ENCODE results near the gene ABCA3.

The ABCA3 gene

GRCh38 chr16:2236337-2237101 is 104.0 kb downstream of the ABCA3 start, which contains the start of gene DNASE1L2:
DNASE1L2 (plus strand) TSS chr16:2236444; CDS start chr16:2236817, 373 bp downstream.
- no peak for TF ChIP-seq TAF1 (IDR thresholded peaks at IDR 0.05; ENCODE audit: borderline replicate concordance, insufficient read depth, low read length)
- TF ChIP-seq SIN3A (IDR thresholded peaks at IDR 0.05; ENCODE audit: borderline replicate concordance, insufficient read depth, low read length): no peak
- no peak for TF ChIP-seq FOXP2 (optimal IDR thresholded peaks at IDR 0.05; ENCODE audit: borderline replicate concordance, extremely low read depth, extremely low read length, insufficient read depth)
- TF ChIP-seq, protein P1, sequence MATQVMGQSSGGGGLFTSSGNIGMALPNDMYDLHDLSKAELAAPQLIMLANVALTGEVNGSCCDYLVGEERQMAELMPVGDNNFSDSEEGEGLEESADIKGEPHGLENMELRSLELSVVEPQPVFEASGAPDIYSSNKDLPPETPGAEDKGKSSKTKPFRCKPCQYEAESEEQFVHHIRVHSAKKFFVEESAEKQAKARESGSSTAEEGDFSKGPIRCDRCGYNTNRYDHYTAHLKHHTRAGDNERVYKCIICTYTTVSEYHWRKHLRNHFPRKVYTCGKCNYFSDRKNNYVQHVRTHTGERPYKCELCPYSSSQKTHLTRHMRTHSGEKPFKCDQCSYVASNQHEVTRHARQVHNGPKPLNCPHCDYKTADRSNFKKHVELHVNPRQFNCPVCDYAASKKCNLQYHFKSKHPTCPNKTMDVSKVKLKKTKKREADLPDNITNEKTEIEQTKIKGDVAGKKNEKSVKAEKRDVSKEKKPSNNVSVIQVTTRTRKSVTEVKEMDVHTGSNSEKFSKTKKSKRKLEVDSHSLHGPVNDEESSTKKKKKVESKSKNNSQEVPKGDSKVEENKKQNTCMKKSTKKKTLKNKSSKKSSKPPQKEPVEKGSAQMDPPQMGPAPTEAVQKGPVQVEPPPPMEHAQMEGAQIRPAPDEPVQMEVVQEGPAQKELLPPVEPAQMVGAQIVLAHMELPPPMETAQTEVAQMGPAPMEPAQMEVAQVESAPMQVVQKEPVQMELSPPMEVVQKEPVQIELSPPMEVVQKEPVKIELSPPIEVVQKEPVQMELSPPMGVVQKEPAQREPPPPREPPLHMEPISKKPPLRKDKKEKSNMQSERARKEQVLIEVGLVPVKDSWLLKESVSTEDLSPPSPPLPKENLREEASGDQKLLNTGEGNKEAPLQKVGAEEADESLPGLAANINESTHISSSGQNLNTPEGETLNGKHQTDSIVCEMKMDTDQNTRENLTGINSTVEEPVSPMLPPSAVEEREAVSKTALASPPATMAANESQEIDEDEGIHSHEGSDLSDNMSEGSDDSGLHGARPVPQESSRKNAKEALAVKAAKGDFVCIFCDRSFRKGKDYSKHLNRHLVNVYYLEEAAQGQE (IDR thresholded peaks at IDR 0.05; ENCODE audit: insufficient read depth in 1 of 2, low read depth in 2 of 2, low read length in 2 of 2): no peak
- no peak for TF ChIP-seq POLR2AphosphoS5 (IDR thresholded peaks at IDR 0.05; ENCODE audit: low read depth, low read length)

DNA sequence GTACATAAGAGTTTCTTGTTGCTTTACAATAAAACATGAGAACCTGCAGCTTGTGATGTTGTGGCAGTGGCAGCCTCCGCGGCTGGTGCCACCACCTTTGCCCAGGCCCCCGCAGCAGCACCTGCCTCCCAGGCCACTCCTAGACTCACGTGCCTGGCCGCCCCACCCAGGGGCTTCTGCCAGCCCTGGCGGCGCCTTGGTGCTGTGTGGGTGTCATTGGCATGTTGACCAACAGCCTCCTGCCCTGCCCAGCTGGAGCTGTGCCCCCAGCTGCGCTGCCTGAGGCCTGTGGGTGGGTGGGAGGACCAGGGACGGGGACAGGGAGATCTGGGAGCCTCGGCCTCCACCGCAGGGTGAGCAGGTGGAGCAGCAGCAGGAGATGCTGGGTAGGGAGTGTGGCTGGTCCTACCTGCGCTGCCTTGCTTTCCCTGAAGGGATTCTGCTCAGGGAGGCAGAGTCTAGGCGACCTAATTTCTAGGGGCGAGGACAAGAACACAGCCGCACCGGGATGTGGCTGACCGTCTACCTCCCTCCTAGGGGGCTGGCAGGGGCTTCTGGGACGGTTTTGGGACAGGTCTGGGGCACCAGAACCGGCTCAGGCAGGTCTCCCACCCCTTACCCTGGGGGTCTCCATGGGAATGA is 104.7 kb downstream of the ABCA3 start:
- TF ChIP-seq POLR2AphosphoS5 (IDR thresholded peaks at IDR 0.05; ENCODE audit: low read depth, low read length): peak; percentile 55
- TF ChIP-seq TAF1 (IDR thresholded peaks at IDR 0.05; ENCODE audit: borderline replicate concordance, insufficient read depth, low read length): no peak

DNA sequence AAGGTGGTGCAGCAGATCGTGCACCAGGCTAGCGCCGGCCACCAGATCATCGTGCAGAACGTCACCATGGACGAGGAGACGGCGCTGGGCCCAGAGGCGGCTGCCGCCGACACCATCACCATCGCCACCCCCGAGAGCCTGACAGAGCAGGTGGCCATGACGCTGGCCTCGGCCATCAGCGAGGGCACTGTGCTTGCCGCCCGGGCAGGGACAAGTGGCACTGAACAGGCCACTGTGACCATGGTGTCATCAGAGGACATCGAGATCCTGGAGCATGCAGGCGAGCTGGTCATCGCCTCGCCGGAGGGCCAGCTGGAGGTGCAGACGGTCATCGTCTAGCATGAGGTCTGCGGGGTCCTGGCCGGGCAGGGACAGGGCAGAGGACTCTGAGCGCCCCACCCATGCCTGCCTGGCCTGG is 105.3 kb downstream of the ABCA3 start:
- TF ChIP-seq TAF1 (IDR thresholded peaks at IDR 0.05; ENCODE audit: borderline replicate concordance, insufficient read depth, low read length): no peak
- no peak for TF ChIP-seq POLR2AphosphoS5 (IDR thresholded peaks at IDR 0.05; ENCODE audit: low read depth, low read length)
- TF ChIP-seq FOXP2 (optimal IDR thresholded peaks at IDR 0.05; ENCODE audit: borderline replicate concordance, extremely low read depth, extremely low read length, insufficient read depth): no peak
- no peak for TF ChIP-seq SIN3A (IDR thresholded peaks at IDR 0.05; ENCODE audit: borderline replicate concordance, insufficient read depth, low read length)
- TF ChIP-seq, protein P1 (IDR thresholded peaks at IDR 0.05; ENCODE audit: insufficient read depth in 1 of 2, low read depth in 2 of 2, low read length in 2 of 2): no peak

GRCh38 chr16:2234813-2235170 is 105.7 kb downstream of the ABCA3 start:
- TF ChIP-seq, protein P1 (IDR thresholded peaks at IDR 0.05; ENCODE audit: insufficient read depth in 1 of 2, low read depth in 2 of 2, low read length in 2 of 2): no peak
- no peak for TF ChIP-seq FOXP2 (optimal IDR thresholded peaks at IDR 0.05; ENCODE audit: borderline replicate concordance, extremely low read depth, extremely low read length, insufficient read depth)
- no peak for TF ChIP-seq TAF1 (IDR thresholded peaks at IDR 0.05; ENCODE audit: borderline replicate concordance, insufficient read depth, low read length)
- no peak for TF ChIP-seq POLR2AphosphoS5 (IDR thresholded peaks at IDR 0.05; ENCODE audit: low read depth, low read length)
- no peak for TF ChIP-seq SIN3A (IDR thresholded peaks at IDR 0.05; ENCODE audit: borderline replicate concordance, insufficient read depth, low read length)

DNA sequence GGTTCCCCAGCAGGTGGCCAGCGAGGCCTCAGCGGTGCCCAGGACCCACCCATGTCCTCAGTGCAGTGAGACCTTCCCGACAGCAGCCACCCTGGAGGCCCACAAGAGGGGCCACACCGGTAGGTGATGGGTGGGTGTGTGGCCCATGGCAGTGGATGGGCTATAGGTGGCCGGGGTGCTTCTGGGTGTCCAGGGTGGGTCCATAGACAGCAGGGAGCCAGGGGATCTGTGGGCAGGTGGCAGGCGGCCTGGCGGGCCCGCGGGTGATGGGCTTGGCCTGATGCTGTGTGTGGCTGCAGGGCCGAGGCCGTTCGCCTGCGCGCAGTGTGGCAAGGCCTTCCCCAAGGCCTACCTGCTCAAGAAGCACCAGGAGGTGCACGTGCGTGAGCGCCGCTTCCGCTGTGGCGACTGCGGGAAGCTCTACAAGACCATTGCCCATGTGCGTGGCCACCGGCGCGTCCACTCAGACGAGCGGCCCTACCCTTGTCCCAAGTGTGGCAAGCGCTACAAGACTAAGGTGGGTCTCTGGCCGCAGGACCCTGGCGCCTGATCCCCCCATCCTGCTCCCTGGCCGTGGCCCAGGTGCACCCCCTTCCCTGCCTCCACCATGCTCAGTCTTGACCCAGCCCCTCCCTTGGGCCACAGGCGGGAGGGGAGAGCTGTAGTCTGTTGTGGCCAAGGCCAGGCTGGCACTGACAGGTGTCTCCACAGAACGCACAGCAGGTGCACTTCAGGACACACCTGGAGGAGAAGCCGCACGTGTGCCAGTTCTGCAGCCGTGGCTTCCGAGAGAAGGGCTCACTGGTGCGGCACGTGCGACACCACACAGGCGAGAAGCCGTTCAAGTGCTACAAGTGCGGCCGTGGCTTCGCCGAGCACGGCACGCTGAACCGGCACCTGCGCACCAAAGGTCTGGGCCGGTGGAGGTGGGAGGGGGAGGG is 106.4 kb downstream of the ABCA3 start:
- TF ChIP-seq TAF1 (IDR thresholded peaks at IDR 0.05; ENCODE audit: borderline replicate concordance, insufficient read depth, low read length): no peak
- no peak for TF ChIP-seq SIN3A (IDR thresholded peaks at IDR 0.05; ENCODE audit: borderline replicate concordance, insufficient read depth, low read length)
- TF ChIP-seq, protein P1 (IDR thresholded peaks at IDR 0.05; ENCODE audit: insufficient read depth in 1 of 2, low read depth in 2 of 2, low read length in 2 of 2): no peak
- TF ChIP-seq POLR2AphosphoS5 (IDR thresholded peaks at IDR 0.05; ENCODE audit: low read depth, low read length): no peak
- TF ChIP-seq FOXP2 (optimal IDR thresholded peaks at IDR 0.05; ENCODE audit: borderline replicate concordance, extremely low read depth, extremely low read length, insufficient read depth): no peak
